Stimulated activated CD4-positive, alpha-beta T cell treated with anti-CD3 and anti-CD28 coated beads, Interleukin-15, amount 100 ng/mL, for 24 hours (primary cell): ENCODE measurements around the gene SLC33A1.
"Not testable (repeated sequence)": the region's sequence is repeated elsewhere in the genome, so short reads cannot be mapped to it uniquely, and the experiment has no call there.

Experiments used
- DNase-seq: peaks from one replicate; pipeline ENCODE4 v3.0.0-alpha.2; 2020

SLC33A1 gene

GRCh38 chr3:155854141-155854940, at the start of gene SLC33A1:
Gene SLC33A1, minus strand, starts transcription at chr3:155854427. Its CDS starts 430 bp downstream, at chr3:155853997.
- peak; percentile 98 for DNase-seq

DNA sequence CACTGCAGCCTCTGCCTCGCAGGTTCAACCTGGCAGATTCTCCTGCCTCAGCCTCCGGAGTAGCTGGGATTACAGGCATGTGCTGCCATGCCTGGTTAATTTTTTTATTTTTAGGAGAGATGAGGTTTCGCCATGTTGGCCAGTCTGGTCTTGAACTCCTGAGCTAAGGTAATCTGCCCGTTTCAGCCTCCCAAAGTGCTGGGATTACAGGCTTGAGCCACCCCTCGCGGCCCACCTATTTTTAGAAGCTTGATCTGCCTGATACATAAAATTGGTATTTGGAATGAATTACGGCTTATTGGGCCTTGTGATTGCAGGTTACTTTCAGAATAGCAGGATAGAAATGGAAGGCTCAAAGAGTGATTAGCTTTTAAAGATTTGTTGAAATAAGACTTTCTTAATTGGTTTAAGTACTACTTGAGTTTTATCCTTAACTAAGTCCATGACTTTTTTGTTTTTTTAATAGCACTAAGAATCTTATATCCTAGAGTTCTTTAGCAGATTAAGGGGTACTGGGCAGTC, 41.2 kb upstream of the SLC33A1 start:
- no peak for DNase-seq

DNA sequence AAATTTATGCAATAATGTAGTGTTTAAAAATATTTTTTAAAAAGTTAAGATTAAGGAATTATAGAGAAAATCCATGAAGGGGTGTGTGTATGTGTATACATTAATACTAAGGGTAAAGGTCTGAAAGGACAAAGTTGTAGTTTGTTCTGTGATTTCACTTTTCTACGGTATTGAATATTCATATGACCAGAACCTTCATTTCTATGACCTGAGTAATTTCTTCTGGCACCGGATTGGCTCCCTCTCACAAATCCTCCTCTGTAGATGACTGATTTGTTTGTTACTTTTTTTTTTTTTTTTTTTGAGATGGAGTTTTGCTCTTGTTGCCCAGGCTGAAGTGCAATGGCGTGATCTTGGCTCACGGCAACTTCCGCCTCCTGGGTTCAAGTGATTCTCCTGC, 37.1 kb upstream of the SLC33A1 start:
- DNase-seq, result no peak

DNA sequence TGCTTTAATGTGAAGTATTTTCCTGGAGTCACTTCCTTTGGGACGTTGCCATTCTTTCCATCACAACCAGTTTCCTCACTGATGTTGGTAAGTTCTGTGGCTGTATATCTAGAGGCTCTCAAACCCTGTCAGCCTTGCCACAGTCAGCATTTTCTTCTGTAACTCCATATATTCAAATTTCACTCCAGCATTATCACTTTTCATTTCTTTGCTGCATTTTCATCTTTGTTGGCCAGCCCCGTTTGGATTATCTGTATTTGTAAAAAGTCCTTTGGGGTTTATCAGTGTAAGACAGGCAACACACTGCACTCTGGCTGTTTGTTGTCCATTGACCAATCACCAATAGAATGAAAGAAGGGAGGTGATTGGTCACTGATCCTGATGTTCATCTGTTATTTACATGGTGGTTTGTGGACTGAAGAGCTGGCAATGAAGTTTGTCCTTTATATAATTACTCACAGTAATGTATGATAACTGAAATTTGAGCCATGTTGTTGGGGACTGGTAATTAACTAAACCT, 36.5 kb upstream of the SLC33A1 start:
- no peak for DNase-seq

GRCh38 chr3:155889952-155890351, 35.7 kb upstream of the SLC33A1 start:
- DNase-seq, result no peak

DNA sequence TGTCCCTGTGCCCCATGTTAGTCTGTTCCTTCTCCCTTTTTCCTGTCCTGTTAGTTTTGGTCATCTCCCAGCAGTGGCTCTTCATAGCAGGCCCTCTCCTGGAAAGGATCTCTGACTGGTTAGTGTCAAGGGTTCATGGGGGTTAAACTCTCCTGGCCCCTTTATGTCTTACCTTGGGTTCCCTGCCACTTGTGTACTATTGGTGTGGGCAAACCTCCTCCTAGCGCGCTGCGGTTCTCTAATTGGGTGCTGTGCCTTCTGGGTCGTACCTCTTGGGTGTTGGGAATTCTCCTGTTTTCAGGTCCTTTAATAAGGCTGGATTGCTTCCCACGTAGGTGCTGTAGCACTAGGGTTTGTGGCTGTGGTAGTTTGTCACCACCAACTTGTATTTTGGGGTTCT, 35.0 kb upstream of the SLC33A1 start:
- no peak for DNase-seq

- DNase-seq, result no peak
These were observed 32.7 kb upstream of the SLC33A1 start for GRCh38 chr3:155886915-155887314.

- not testable (repeated sequence) for DNase-seq
These were observed 32.1 kb upstream of the SLC33A1 start for GRCh38 chr3:155886348-155886747.

GRCh38 chr3:155885292-155885691, 31.1 kb upstream of the SLC33A1 start:
- no peak for DNase-seq

GRCh38 chr3:155884292-155884691, 30.1 kb upstream of the SLC33A1 start:
- DNase-seq, result no peak

- no peak for DNase-seq
These were observed 26.1 kb upstream of the SLC33A1 start for GRCh38 chr3:155880286-155880685.

DNA sequence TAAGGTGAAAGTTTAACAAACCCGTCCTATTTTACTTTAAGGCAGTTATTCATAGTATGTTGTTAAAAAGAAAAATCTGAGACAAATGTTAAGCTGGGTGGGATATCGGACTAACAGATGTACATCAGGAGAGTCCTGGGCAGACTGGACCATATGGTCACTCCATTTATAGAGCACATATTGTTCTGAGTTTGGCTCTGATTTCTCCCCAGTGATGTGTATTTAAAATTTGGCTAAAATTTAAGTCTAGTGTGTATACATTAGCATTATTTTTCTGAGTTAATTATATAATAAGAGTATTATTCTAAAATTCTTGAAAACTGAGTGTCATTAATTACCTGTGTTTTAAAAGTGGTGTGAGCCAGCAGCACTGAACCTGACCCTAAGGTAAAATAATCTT, 22.3 kb upstream of the SLC33A1 start:
- DNase-seq, result no peak

DNA sequence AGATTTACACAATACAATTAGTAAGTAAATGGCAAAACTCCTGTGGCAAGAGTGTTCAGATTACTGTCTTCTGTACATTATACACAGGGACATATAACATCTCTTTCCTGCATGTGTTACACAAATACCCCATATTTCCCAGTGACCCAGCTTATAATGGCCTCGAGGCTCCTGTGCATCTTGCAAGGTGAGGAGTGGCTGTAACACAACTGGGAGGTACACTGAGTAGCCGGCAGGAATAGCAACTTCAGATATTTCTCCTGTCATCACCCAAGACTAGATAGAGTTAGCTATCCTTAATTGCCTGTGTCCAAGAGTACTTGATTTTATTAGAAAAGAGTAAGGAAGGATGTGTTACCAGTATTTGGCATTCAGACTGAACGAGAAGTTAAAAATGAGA, 21.8 kb upstream of the SLC33A1 start:
- DNase-seq, result no peak

DNA sequence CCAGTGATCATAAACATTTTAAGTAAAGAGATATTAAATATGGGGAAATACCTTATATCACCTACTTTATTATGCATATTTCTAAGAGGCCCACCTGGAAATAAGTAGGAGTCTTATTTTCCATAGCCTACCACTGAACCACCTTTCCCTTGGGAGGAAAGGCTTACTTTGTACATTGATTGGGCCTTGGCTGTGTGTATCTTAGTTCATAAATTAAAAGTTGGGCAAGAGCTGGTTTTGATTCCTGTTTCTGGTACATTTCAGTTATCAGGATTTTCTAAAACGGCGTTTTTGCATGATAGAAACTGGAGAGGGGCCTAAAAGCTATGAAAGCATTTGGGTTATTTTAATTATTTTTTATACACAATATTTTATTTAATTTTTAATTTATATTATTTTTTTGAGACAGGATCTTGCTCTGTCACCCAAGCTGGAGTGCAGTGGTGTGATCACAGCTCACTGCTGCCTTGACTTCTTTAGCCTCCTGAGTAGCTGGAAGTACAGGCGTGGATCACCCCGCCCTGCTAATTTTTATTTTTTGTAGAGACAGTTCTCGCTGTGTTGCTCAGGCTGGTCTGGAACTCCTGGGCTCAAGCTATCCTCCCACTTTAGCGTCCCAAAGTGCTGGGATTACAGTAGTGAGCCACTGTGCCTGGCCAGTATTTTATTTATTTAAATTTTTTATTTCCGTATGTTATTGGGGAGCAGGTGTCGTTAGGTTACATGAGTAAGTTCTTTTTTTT, 18.8 kb upstream of the SLC33A1 start:
- DNase-seq, result no peak

- no peak for DNase-seq
These were observed 17.5 kb upstream of the SLC33A1 start for GRCh38 chr3:155871746-155872158.

DNA sequence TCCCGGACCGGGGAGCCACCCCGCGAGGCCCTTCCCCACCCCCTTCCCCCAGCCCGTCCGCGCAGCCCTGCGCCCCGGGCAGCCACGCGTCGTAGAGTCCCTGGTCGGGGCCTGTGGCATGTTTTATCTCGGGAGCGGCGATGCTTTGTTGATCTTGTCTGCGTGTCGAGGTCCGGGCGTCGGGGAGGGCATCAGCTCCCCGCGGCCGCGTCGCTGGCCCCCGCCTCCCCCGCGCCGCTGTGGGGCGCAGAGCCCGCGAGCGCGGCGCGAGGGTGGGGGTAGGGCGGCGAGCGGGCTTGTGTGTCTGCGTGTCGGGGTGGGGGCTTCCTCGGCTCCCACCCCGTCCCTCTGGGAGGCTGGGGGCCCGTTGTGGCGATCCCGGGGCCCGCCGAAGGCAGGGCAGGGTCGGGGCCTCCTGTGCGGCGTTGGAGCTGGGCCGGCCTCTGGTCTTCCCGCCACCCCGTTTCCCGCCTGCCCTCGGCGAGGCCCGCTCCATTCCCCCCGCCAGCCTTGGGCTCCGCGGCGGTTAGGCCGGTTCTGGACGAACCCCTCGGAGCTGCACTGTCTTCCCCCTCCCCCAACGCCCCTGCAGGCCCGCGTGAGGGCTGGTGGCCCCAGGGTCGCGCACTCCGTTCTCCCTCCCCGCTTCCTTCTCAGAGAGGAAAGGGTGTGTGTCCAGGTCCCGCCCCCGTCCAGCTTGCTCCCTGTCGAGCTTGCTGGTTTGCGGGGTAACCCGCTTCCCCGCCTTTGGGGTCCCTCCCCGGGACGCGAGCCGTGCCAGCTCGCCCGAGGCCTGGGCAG, 16.9 kb upstream of the SLC33A1 start:
- DNase-seq, result peak; percentile 69

DNA sequence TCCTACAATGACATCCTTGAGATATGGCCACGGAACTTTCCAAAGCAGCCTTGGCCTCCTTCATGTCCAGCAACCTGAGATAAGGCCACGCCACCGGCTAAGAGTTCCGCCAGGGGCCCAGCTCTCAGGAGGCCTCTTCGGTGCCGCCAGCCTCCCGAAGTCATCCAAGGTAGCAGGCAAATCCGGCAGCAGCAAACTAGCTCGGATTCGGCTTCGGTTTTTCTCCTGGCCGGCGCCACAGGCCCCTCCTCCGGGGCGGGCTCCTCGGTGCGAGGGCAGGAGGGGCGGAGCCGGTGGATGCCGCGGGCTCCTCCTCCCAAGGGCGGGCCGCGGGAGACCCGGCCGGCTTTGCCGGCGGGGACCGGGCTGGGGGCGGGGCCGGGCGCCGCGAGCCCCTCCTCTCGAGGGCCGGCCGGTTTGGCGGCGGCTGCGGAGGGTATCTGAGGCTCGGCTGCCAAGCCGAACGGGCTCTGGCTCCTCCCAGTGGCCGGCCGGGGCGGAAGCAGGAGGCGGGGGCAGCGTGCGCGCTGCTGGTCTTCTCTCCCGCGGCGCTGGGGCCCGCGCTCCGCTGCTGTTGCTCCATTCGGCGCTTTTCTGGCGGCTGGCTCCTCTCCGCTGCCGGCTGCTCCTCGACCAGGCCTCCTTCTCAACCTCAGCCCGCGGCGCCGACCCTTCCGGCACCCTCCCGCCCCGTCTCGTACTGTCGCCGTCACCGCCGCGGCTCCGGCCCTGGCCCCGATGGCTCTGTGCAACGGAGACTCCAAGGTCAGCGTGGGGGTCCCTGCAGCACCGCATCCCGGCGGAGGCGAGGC, 16.1 kb upstream of the SLC33A1 start, which contains the start of gene GMPS:
GMPS (plus strand) TSS at position 518 of the 812 bp plus-strand sequence; CDS start at position 739, 221 bp downstream.
- peak; percentile 95 for DNase-seq

- DNase-seq, result peak; percentile 6
These were observed 15.5 kb upstream of the SLC33A1 start for GRCh38 chr3:155869691-155870090.

DNA sequence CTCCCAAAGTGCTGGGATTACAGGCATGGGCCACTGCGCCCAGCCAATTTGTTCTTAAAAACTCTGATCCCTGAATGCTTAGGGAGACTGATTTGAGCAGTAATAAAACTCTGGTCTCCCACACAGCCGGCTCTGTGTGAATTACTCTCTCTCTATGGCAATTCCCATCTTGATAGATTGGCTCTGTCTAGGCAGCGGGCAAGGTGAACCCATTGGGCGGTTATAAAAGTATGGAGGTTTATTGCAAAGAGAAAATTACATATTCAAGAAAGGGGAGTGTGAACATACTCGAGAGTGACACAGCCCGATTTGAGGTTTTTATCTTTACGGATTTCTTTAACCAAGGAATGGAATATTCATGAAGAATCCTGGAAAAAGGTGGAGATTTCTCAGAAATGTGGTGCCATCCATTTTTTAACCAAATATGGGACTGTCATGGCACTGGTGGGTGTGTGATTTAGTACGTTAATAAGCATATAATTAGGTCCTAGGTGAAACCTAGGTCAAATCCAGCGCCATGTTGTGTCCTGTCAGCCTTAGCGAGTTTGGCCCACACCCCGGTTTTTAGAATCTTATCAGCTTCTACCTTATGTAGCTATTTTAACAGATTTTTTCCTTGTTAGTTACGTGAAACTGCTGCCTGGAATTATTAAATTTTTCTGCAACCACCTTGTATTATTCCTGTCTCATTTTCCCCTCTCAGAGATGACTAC, 9.0 kb upstream of the SLC33A1 start:
- no peak for DNase-seq

GRCh38 chr3:155862290-155862982, 8.2 kb upstream of the SLC33A1 start:
- peak; percentile 68 for DNase-seq
